MCF 10A (cell line): ENCODE results near the gene DLX3. TPM values are rescaled to one million over a fixed set of nuclear protein-coding genes. Genes with fewer than 3 reads are reported as not detected.

Source experiments
- BruUV-seq: library from RNA; stranded (reverse); fragments of 400-500 nt; replicated peaks from 2 replicates; lab custom pipeline; 2021; lab: Mats Ljungman, UMichigan
- CTCF ChIA-PET: fragments of 300-600 bp; sonication (Branson Sonifier 250); formaldehyde crosslinking; extraction: SDS; loops from one replicate; lab custom pipeline; 2021; ENCODE audit warnings: antibody characterized with exemption, inconsistent platforms; lab: Yijun Ruan, JAX
- POLR2A ChIA-PET: fragments of 300-600, 350-650 bp; sonication (Branson Sonifier 250); formaldehyde crosslinking; extraction: SDS; loops from one replicate; lab custom pipeline; 2020; ENCODE audit warnings: antibody characterized with exemption, inconsistent platforms; lab: Yijun Ruan, JAX
- DNase-seq: peaks from one replicate; pipeline ENCODE4 v3.0.0-alpha.2; 2018; ENCODE audit not compliant: unreplicated experiment
- H3K27ac Mint-ChIP-seq: one replicate; pipeline ENCODE4 v1.8.0; 2022; ENCODE audit warnings: mild to moderate bottlenecking, low read depth, mixed read lengths; ENCODE audit not compliant: unreplicated experiment
- H3K27me3 Mint-ChIP-seq: one replicate; pipeline ENCODE4 v1.8.0; 2022; ENCODE audit warnings: mixed read lengths; ENCODE audit not compliant: insufficient read depth, unreplicated experiment
- H3K36me3 Mint-ChIP-seq: one replicate; pipeline ENCODE4 v1.8.0; 2022; ENCODE audit warnings: mild to moderate bottlenecking, moderate library complexity, mixed read lengths; ENCODE audit not compliant: insufficient read depth, unreplicated experiment
- H3K4me1 Mint-ChIP-seq: one replicate; pipeline ENCODE4 v1.8.0; 2022; ENCODE audit warnings: mixed read lengths; ENCODE audit not compliant: insufficient read depth, unreplicated experiment
- H3K4me3 Mint-ChIP-seq: one replicate; pipeline ENCODE4 v1.8.0; 2022; ENCODE audit warnings: mild to moderate bottlenecking, moderate library complexity, mixed read lengths; ENCODE audit not compliant: unreplicated experiment
- H3K9me3 Mint-ChIP-seq: one replicate; pipeline ENCODE4 v1.8.0; 2022; ENCODE audit warnings: mixed read lengths; ENCODE audit not compliant: unreplicated experiment
- intact Hi-C: fragments of 100-400 bp; cut with micrococcal nuclease; formaldehyde crosslinking; loops from 2 replicates; pipeline ENCODE4 v1.14.1; 2022
- total RNA-seq: library from RNA; stranded (reverse); gene quantifications from 2 replicates; pipeline ENCODE4 v1.2.3, GENCODE V29; 2022
- TF ChIP-seq, protein P1 (sequence below): fragments of 200-600 bp; IDR thresholded peaks from one replicate; pipeline ENCODE4 v1.8.0; 2022; ENCODE audit warnings: antibody characterized with exemption, mild to moderate bottlenecking; ENCODE audit not compliant: unreplicated experiment

The DLX3 gene
- total RNA-seq, 1 experiment from 2014 or later: not detected

DNA sequence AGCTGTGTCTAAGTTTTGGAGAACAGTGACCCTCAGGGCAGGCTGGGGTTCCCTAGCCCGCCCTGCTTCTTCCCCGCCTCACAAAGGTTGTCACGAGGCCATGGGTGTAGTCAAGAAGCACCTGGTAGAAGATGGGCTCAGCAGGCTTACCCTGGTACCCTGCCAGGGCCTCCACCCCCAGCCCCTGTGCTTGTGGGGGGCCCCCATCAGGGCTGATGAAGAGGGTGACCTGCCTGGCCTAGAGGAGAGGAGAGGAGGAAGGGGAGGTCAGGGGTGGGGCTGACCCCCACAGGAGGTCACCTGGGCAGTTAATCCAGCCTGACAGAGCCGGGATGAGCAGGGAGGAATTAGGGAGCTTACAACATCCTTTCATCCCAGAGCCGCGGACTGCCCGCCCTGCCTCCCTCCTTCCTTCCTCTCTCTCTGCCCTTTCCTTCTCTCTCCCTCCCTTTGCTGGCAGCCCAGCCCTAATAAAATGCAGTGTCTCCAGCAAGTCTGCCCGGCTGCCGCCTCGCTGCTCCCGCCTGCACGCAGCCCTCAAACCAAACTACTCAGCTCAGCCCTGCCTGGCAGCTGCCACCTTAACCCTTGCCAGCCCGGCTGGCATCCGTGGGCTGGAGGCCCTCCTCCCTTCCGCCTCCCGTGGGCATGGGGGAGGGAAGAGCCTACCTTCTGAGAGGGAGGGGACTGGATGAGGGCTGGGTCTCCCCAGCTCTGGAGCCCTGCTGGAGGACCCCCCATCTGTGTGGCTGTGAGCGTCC is 7.2 kb downstream of the DLX3 start:
- BruUV-seq: no TSS peak
- Mint-ChIP-seq H3K4me3 (no peak overlapping the region), H3K27ac (no peak overlapping the region), H3K9me3 (no peaks in the 10 kb centered on the region), H3K27me3 (peaks cover 47% of the 10 kb centered on the region), H3K4me1 (peaks cover 17% of the 10 kb centered on the region), H3K36me3 (no peaks in the 10 kb centered on the region)
- DNase-seq: peak; percentile 23
- ChIA-PET CTCF (interaction anchor here (0.6 to 5.3 kb wide), 8 partner anchors 9 to 107 kb away, joined by 3 to 71 read pairs (median 4); partner anchors contain the start of gene DLX3), POLR2A (interaction anchor here (0.6 to 2.1 kb wide), 6 partner anchors 8 to 100 kb away, joined by 4 to 13 read pairs (median 6); no protein-coding TSS in a partner anchor)
- intact Hi-C loops: no loop called here
- TF ChIP-seq, protein P1, sequence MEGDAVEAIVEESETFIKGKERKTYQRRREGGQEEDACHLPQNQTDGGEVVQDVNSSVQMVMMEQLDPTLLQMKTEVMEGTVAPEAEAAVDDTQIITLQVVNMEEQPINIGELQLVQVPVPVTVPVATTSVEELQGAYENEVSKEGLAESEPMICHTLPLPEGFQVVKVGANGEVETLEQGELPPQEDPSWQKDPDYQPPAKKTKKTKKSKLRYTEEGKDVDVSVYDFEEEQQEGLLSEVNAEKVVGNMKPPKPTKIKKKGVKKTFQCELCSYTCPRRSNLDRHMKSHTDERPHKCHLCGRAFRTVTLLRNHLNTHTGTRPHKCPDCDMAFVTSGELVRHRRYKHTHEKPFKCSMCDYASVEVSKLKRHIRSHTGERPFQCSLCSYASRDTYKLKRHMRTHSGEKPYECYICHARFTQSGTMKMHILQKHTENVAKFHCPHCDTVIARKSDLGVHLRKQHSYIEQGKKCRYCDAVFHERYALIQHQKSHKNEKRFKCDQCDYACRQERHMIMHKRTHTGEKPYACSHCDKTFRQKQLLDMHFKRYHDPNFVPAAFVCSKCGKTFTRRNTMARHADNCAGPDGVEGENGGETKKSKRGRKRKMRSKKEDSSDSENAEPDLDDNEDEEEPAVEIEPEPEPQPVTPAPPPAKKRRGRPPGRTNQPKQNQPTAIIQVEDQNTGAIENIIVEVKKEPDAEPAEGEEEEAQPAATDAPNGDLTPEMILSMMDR: no peak

DNA sequence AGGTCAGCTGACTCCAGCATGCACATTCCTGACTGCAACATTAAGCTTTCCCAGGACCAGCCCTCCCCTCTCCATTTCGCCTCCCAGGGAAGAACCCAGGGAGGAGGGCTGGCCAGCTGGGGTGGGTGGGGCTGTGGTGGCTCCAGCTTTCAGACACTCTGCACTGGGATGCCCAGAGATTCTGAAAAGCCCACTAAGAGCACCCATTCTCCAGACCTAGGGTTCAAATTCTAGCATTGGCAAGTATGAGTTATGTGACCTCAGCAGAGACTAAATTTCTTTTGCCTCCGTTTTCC is 7.8 kb downstream of the DLX3 start:
- TF ChIP-seq, protein P1: no peak
- BruUV-seq: no TSS peak
- POLR2A ChIA-PET: interaction anchor here (1.6 to 2.1 kb wide), 2 partner anchors 10 to 35 kb away, joined by 7 to 13 read pairs; no protein-coding TSS in a partner anchor
- no peaks in the 10 kb centered on the region for H3K36me3 Mint-ChIP-seq
- intact Hi-C loops: no loop called here
- peaks cover 17% of the 10 kb centered on the region for H3K4me1 Mint-ChIP-seq
- no peaks in the 10 kb centered on the region for H3K9me3 Mint-ChIP-seq
- H3K27me3 Mint-ChIP-seq: peaks cover 41% of the 10 kb centered on the region
- CTCF ChIA-PET: interaction anchor here (0.6 to 5.3 kb wide), 3 partner anchors 10 to 32 kb away, joined by 3 to 71 read pairs (median 3); partner anchors contain the start of gene DLX3
- no peak overlapping the region for H3K4me3 Mint-ChIP-seq
- DNase-seq: no peak
- H3K27ac Mint-ChIP-seq: no peak overlapping the region

DNA sequence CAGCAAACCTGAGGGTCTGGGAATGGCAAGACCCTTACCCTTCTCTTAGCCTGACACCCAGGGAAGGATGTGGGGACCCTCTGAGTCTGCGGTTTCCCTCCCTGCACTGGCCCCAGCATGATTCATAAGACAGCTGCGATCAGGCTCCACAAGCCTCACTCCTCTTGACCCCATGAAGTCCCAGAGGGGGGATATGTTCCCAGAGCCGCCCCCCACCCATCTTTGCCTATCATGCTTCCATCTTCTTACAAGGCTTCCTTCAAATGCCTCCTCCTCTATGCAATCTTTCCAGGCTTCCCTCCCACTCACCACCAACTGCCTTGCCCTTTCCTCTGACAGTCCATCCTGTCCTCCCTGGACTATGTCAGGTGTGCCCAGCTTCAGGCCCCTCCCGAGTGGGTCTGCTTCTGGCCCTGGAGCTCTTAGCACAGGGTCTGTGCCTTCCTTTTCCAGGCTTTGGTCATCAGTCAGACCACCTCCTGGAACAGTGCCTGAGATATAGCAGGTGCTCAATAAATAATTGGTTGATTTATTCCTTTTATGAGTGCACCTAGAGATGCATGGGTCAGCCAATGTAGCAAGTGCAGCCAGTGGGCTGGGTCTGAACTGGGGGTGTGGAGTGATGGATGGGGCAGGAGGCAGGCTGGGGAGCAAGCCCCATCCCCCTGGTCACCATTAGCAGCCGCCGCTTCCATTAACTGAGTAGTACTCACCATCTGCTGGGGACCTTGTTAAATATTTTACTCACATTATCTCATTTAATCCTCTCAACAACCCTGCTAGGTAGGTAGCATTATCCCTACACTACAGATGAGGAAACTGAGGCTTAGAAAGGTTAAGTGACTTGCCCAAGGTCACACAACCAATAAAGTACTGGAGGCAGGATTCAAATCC is 8.4 kb downstream of the DLX3 start:
- no peaks in the 10 kb centered on the region for H3K9me3 Mint-ChIP-seq
- no peak for DNase-seq
- H3K27me3 Mint-ChIP-seq: peaks cover 35% of the 10 kb centered on the region
- intact Hi-C loops: no loop called here
- H3K27ac Mint-ChIP-seq: no peak overlapping the region
- CTCF ChIA-PET: interaction anchor here (1.5 to 5.3 kb wide), 3 partner anchors 11 to 34 kb away, joined by 3 to 71 read pairs (median 28); partner anchors contain the start of gene DLX3
- peaks cover 17% of the 10 kb centered on the region for H3K4me1 Mint-ChIP-seq
- no TSS peak for BruUV-seq
- H3K4me3 Mint-ChIP-seq: no peak overlapping the region
- POLR2A ChIA-PET: interaction anchor here (0.6 to 2.1 kb wide), 4 partner anchors 9 to 78 kb away, joined by 3 to 13 read pairs (median 6); no protein-coding TSS in a partner anchor
- TF ChIP-seq, protein P1: no peak
- no peaks in the 10 kb centered on the region for H3K36me3 Mint-ChIP-seq
